SK-N-SH (cell line): ENCODE data around the gene IGSF9. TPM values are rescaled to one million over a fixed set of nuclear protein-coding genes. Genes with fewer than 3 reads are reported as not detected.

Experiments used
- CTCF ChIA-PET: fragments of 300-600, 350-600 bp; formaldehyde crosslinking; extraction: SDS; loops from one replicate; lab custom pipeline; 2021; lab: Yijun Ruan, JAX
- POLR2A ChIA-PET: fragments of 350-600 bp; sonication (Branson Sonifier 250); formaldehyde crosslinking; extraction: SDS; loops from one replicate; lab custom pipeline; 2020; ENCODE audit warnings: antibody characterized with exemption, inconsistent platforms; lab: Yijun Ruan, JAX
- DNase-seq: peaks from one replicate; pipeline ENCODE4 v3.0.0; 2012
- H2AFZ ChIP-seq: fragments of 200-600 bp; sonication (generic); 2 replicates; pipeline ENCODE4 v1.8.1; 2016; ENCODE audit warnings: antibody characterized with exemption, mild to moderate bottlenecking, low read depth
- H3F3A ChIP-seq: fragments of 200-600 bp; sonication (generic); replicated peaks from 2 replicates; pipeline ENCODE3; 2016; ENCODE audit warnings: antibody characterized with exemption, mild to moderate bottlenecking; ENCODE audit not compliant: insufficient read depth
- H3K27ac ChIP-seq, 2 experiments: fragments of 200-500 bp in 1 of 2; fragments of 200-600 bp in 1 of 2; sonication (Bioruptor generic) in 1 of 2; sonication (generic), shearing (Covaris generic) in 1 of 2; 2 replicates each; pipeline versions ENCODE4 v1.5.1 to v1.6.1; 2014 to 2016; ENCODE audit warnings: low read depth in 2 of 2, inconsistent platforms in 1 of 2, low read length in 1 of 2, mild to moderate bottlenecking in 1 of 2, mixed read lengths in 1 of 2
- H3K27me3 ChIP-seq: fragments of 200-600 bp; sonication (generic), shearing (Covaris generic); 2 replicates; pipeline ENCODE4 v1.6.1; 2016; ENCODE audit warnings: mixed run types; ENCODE audit not compliant: insufficient read depth
- H3K36me3 ChIP-seq, 2 experiments: fragments of 200-500 bp in 1 of 2; fragments of 200-600 bp in 1 of 2; sonication (Bioruptor generic) in 1 of 2; sonication (generic) in 1 of 2; replicated peaks in 1 of 2; 2 replicates each; pipeline versions ENCODE3 to v1.5.1; 2014 to 2016; ENCODE audit warnings: low read length in 1 of 2, mild to moderate bottlenecking in 1 of 2; ENCODE audit not compliant: insufficient read depth in 2 of 2, control insufficient read depth in 1 of 2
- H3K4me1 ChIP-seq, 2 experiments: fragments of 200-500 bp in 1 of 2; fragments of 200-600 bp in 1 of 2; sonication (Bioruptor generic) in 1 of 2; sonication (generic), shearing (Covaris generic) in 1 of 2; 2 replicates each; pipeline versions ENCODE4 v1.5.1 to v1.6.1; 2014 to 2016; ENCODE audit warnings: low read depth in 1 of 2, low read length in 1 of 2, mixed run types in 1 of 2; ENCODE audit not compliant: insufficient read depth in 2 of 2, control insufficient read depth in 1 of 2
- H3K4me2 ChIP-seq: fragments of 200-600 bp; sonication (generic), shearing (Covaris generic); 2 replicates; pipeline ENCODE4 v1.6.1; 2017; ENCODE audit warnings: mixed run types
- H3K4me3 ChIP-seq, 2 experiments: fragments of 200-500 bp in 1 of 2; fragments of 200-600 bp in 1 of 2; sonication (Bioruptor generic) in 1 of 2; sonication (generic), shearing (Covaris generic) in 1 of 2; 2 replicates each; pipeline versions ENCODE4 v1.5.1 to v1.8.1; 2014 to 2016; ENCODE audit warnings: low read depth in 2 of 2, inconsistent platforms in 1 of 2, low read length in 1 of 2, mild to moderate bottlenecking in 1 of 2, mixed read lengths in 1 of 2, moderate library complexity in 1 of 2
- H3K79me2 ChIP-seq: fragments of 200-600 bp; sonication (generic); 2 replicates; pipeline ENCODE4 v1.8.1; 2017; ENCODE audit warnings: mild to moderate bottlenecking; ENCODE audit not compliant: insufficient read depth
- H3K9ac ChIP-seq: fragments of 200-600 bp; sonication (generic); 2 replicates; pipeline ENCODE4 v1.6.1; 2017; ENCODE audit warnings: mixed run types
- H3K9me2 ChIP-seq: fragments of 200-600 bp; sonication (generic); 2 replicates; pipeline ENCODE4 v1.6.1; 2017; ENCODE audit warnings: mixed run types
- H3K9me3 ChIP-seq: fragments of 200-600 bp; sonication (generic); 2 replicates; pipeline ENCODE4 v1.6.1; 2017; ENCODE audit warnings: mixed run types, mild to moderate bottlenecking, moderate library complexity
- H4K20me1 ChIP-seq: fragments of 200-600 bp; sonication (generic); 2 replicates; pipeline ENCODE4 v1.6.1; 2017; ENCODE audit warnings: mild to moderate bottlenecking, mixed run types; ENCODE audit not compliant: insufficient read depth
- CHD2 ChIP-seq: fragments of 150-350 bp; IDR thresholded peaks from 2 replicates; pipeline ENCODE4 v1.6.1; 2018; ENCODE audit warnings: low read length; ENCODE audit not compliant: partially characterized antibody
- CTCF ChIP-seq: fragments of 200-600 bp; sonication (generic); IDR thresholded peaks from 2 replicates; pipeline ENCODE4 v1.6.1; 2017; ENCODE audit warnings: antibody characterized with exemption, mild to moderate bottlenecking, moderate library complexity
- EP300 ChIP-seq, 2 experiments: IDR thresholded peaks; 2 replicates each; pipeline versions ENCODE4 v1.4.0 to v1.6.1; 2012; ENCODE audit warnings: borderline replicate concordance in 1 of 2, low read depth in 1 of 2, low read length in 1 of 2
- FOSL2 ChIP-seq: IDR thresholded peaks from 2 replicates; pipeline ENCODE4 v1.4.0; 2012; ENCODE audit warnings: low read depth, mild to moderate bottlenecking, moderate library complexity, borderline replicate concordance
- FOXM1 ChIP-seq: IDR thresholded peaks from 2 replicates; pipeline ENCODE4 v1.4.0; 2012; ENCODE audit warnings: low read depth, mild to moderate bottlenecking
- GABPA ChIP-seq: IDR thresholded peaks from 2 replicates; pipeline ENCODE4 v1.4.0; 2012; ENCODE audit warnings: low read depth, mild to moderate bottlenecking
- IRF3 ChIP-seq: fragments of 150-350 bp; IDR thresholded peaks from 2 replicates; pipeline ENCODE4 v1.6.1; 2016; ENCODE audit warnings: mild to moderate bottlenecking, low read depth, low read length
- MAX ChIP-seq: IDR thresholded peaks from 2 replicates; pipeline ENCODE4 v1.4.0; 2012; ENCODE audit warnings: low read depth
- POLR2AphosphoS5 ChIP-seq: IDR thresholded peaks from 2 replicates; pipeline ENCODE4 v1.6.1; 2012; ENCODE audit warnings: low read depth, low read length
- RCOR1 ChIP-seq: fragments of 150-350 bp; IDR thresholded peaks from 2 replicates; pipeline ENCODE4 v1.6.1; 2017; ENCODE audit warnings: antibody characterized with exemption, low read length
- REST ChIP-seq: IDR thresholded peaks from 2 replicates; pipeline ENCODE4 v1.6.1; 2012; ENCODE audit warnings: mild to moderate bottlenecking, low read depth, low read length, moderate library complexity
- RFX5 ChIP-seq: IDR thresholded peaks from 2 replicates; pipeline ENCODE4 v1.6.1; 2012; ENCODE audit warnings: mild to moderate bottlenecking, improper control_type of control experiment, low read length
- RXRA ChIP-seq: IDR thresholded peaks from 2 replicates; pipeline ENCODE4 v1.4.0; 2012; ENCODE audit warnings: low read depth, mild to moderate bottlenecking, borderline replicate concordance
- SMC3 ChIP-seq: IDR thresholded peaks from 2 replicates; pipeline ENCODE4 v1.6.1; 2012; ENCODE audit warnings: low read depth, low read length, improper control_type of control experiment
- USF1 ChIP-seq: IDR thresholded peaks from 2 replicates; pipeline ENCODE4 v1.4.0; 2012; ENCODE audit warnings: low read depth, borderline replicate concordance
- USF2 ChIP-seq: fragments of 150-350 bp; IDR thresholded peaks from 2 replicates; pipeline ENCODE4 v1.6.1; 2017; ENCODE audit warnings: antibody characterized with exemption, low read length, low read depth, borderline replicate concordance
- WGBS: methylation state at CpG from one replicate; pipeline ENCODE4 v1.1.6; 2017; ENCODE audit warnings: low lambda C conversion rate; 5-methylcytosine and 5-hydroxymethylcytosine counted together
- polyA plus RNA-seq, 3 experiments: library from polyadenylated mRNA; depleted of rRNA; stranded (reverse); fragments of >200 nt; gene quantifications; 2 replicates each; pipeline ENCODE4 v1.2.3, GENCODE V29; 2012

The IGSF9 gene
- polyA plus RNA-seq, 1 of the 3 experiments (the other 2 are of a cell fraction) = 2.4 TPM

GRCh38 chr1:159990005-159990404 is 44.6 kb upstream of the IGSF9 start:
- H3K27me3 ChIP-seq = no peaks in the 10 kb centered on the region; the same call in 1 of the 2 replicates
- DNase-seq = no peak
- H3K9me3 ChIP-seq = no peaks in the 10 kb centered on the region
- no peak overlapping the region for H3K4me3 ChIP-seq
- no peak overlapping the region for H3K27ac ChIP-seq
- H4K20me1 ChIP-seq = no peaks in the 10 kb centered on the region
- no peaks in the 10 kb centered on the region for H3K4me1 ChIP-seq
- H3K9me2 ChIP-seq = no peaks in the 10 kb centered on the region
- H3F3A ChIP-seq = peaks cover 7% of the 10 kb centered on the region
- 72% methylated on average over 5 of the region's 5 CpGs for WGBS
- ChIA-PET CTCF (interaction anchor here (1.3 to 2.7 kb wide), 2 partner anchors 16 to 18 kb away, joined by 11 to 17 read pairs; no protein-coding TSS in a partner anchor), POLR2A (no interaction called here)
- no peaks in the 10 kb centered on the region for H3K79me2 ChIP-seq
- no peaks in the 10 kb centered on the region for H3K36me3 ChIP-seq
- H3K9ac ChIP-seq = no peak overlapping the region
- H3K4me2 ChIP-seq = no peak overlapping the region
- no peak overlapping the region for H2AFZ ChIP-seq
- TF ChIP-seq POLR2AphosphoS5 (no peak), EP300 (IDR thresholded peaks at IDR 0.05; ENCODE audit: borderline replicate concordance in 1 of 2, low read depth in 1 of 2, low read length in 1 of 2) (no peak), REST (no peak), IRF3 (no peak), RCOR1 (no peak), FOSL2 (no peak), RFX5 (no peak), GABPA (no peak), MAX (no peak), RXRA (no peak), USF2 (no peak), USF1 (no peak), CHD2 (no peak), CTCF (no peak), SMC3 (no peak), FOXM1 (no peak)
